Measurements from ENCODE around the gene CSF1R.

GRCh38 chr5:150123542-150123941, 37.2 kb upstream of the CSF1R start:
- TF ChIP-seq CTCF (IDR thresholded peaks at IDR 0.05) (no peak), POLR2A (IDR thresholded peaks at IDR 0.05) (no peak), EP300 (IDR thresholded peaks at IDR 0.05) (no peak)

Data from stomach (tissue), 4 donors.